Measurements from ENCODE around the gene NOD1.
"Not testable (repeated sequence)": the region's sequence is repeated elsewhere in the genome, so short reads cannot be mapped to it uniquely, and the experiment has no call there.

The NOD1 gene

DNA sequence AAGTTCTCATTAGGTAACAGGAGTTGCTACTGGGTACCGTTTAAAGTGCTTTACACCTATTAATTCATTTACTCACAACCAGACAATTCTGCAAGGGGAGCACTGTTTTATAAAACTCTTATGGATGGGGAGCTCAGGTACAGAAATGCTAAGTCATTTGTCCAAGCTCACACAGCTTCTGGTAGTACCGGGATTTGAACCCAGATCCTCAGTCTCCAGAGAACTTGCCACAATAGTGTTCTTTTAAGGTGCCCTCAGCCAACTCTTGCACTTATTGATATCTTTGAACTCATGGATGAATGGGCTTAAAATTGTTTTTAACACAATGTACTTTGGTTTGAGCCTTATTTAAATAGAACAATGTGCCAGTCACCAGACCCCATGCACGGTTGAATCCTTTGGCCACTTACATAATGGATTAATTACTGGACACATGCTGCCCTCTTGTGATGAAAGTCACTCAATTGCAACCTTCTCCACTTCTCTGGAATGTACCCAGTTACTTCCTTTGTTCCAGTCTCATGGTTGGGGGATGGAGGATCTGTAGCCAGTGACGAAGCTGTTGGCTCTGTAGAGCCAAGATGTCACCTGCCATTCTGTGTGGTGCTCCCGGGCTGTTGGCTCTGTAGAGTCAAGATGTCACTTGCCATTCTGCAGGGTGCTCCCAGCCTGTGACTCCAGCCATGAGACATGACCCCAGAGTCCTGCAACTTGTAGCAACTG is 65.6 kb downstream of the NOD1 start:
- peak; percentile 88 for DNase-seq (ENCODE audit: low read depth)

- no peak for DNase-seq (ENCODE audit: low read depth)
Measured at GRCh38 chr7:30411897-30412296, 66.7 kb downstream of the NOD1 start.

GRCh38 chr7:30411173-30411572 is 67.4 kb downstream of the NOD1 start:
- no peak for DNase-seq (ENCODE audit: low read depth)

GRCh38 chr7:30406664-30407425 is 71.7 kb downstream of the NOD1 start:
- peak; percentile 34 for DNase-seq (ENCODE audit: low read depth)

DNA sequence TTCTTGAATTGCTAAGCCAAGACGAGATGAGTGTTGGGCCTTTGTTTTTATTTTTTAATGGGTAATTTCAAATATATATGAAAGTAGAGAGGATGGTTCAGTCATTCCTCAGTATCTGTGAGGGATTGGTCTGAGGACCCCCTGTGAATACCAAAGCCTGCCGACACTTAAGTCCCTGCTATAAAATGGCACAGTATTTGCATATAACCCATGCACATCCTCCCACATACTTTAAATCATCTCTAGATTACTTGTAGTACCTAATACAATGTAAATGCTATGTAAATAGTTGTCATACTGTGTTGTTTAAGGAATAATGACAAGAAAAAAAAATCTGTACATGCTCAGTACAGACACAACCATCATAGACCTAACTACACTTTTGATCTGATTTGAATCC is 73.4 kb downstream of the NOD1 start:
- no peak for DNase-seq (ENCODE audit: low read depth)

- no peak for DNase-seq (ENCODE audit: low read depth)
Measured at GRCh38 chr7:30403477-30403876, 75.1 kb downstream of the NOD1 start.

DNA sequence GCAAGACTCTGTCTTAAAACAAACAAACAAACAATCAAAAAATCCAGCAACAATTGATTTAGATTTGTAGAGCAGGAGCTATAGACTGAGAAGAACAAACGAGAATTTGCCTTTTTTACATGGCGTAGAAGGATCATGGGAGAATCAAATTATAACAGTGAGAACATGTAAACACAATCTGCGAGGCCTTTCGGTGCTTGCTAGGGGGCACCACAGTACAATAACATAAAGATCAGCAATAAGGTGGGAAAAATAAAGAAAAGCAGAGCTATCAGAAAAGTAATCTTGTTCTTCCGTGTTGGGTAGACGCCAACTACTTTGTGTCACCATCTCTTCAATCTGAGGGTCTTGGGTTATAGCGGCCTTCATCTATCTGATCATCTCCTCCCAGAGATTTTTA is 82.2 kb downstream of the NOD1 start:
- DNase-seq (ENCODE audit: low read depth), result no peak

GRCh38 chr7:30395676-30396075 is 82.9 kb downstream of the NOD1 start:
- DNase-seq (ENCODE audit: low read depth), result no peak

DNA sequence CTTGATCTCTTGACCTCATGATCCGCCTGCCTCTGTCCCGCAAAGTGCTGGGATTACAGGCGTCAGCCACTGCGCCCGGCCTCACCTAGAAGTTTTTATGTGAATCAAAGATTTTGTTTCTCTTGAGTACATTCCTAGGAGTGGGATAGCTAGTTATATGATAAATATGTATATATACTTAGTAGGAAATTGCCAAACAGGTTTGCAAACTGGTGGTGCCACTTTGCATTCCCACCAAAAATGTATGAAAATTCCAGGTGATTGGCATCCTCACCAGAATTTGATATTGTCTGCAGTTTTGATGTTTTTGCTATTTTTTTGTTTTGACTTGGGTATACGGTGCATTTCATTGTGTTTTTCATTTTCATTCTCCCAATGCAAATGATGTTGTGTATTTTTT is 86.8 kb downstream of the NOD1 start:
- no peak for DNase-seq (ENCODE audit: low read depth)

DNA sequence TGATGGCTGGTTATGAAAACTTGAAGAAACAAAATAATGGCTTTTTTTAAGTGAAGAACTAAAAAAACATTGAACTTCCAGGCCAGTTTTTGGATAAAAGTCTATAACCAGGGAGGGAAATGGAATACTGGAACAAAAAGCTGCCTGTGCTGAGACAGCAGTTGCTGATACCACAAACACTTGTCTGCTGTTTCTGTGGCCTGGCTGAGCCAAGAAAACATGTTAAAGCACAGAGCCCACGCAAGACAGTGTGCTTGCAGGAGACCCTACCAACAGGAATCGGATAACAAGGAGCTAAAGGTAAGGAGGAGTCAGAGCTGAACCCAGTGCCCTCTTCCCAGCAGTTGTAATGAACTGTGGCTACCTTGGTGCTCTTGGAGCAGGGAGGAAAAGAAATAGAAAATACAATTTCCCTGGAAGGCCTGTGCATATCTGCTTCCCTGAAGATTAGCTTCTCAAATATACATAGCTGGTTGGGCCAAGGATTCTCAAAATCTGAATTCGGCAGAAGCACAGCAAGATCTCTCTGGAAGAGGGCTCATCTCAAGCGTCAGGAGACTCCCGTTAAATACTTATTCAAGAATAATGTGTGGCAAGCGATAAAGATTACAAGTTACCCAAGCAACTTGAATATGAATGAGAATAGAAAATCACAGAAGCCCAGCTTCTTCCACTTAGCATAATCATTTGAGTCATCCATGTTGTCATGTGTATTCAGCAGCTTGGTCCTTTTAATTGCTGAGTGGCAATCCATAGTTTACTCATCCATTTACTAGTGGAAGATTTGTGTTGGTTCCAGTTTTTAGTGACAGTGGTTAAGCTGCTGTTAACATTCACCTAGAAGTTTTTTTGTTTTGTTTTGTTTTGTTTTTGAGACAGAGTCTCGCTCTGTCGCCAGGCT is 87.6 kb downstream of the NOD1 start:
- DNase-seq (ENCODE audit: low read depth), result no peak

DNA sequence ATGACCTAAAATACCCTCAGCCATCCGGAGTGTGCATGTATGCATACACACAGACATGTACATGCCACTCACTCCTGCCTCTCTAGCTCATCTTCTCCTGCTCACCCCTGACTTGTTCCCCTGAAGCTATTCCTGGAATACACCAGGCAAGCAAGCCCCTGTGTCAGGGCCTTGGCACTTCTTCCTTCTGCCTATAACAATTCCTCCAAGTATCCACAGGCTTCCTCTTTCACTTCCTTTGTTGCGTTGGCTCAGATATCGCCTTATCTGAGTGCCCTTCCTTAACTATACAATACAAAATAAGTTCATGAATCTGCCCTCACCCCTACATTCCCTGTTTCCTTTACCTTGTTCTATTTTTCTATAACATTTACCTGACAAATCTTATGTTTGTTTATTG is 88.8 kb downstream of the NOD1 start:
- no peak for DNase-seq (ENCODE audit: low read depth)

- no peak for DNase-seq (ENCODE audit: low read depth)
Measured at GRCh38 chr7:30382607-30383006, 96.0 kb downstream of the NOD1 start.

DNA sequence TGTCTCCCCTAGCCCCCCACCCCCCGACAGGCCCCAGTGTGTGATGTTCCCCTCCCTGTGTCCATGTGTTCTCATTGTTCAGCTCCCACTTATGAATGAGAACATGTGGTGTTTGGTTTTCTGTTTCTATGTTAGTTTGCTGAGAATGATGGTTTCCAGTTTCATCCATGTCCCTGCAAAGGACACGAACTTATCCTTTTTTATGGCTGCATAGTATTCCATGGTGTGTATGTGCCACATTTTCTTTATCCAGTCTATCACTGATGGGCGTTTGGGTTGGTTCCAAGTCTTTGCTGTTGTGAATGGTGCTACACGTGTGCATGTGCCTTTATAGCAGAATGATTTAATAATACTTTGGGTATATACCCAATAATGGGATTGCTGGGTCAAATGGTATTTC is 97.8 kb downstream of the NOD1 start:
- DNase-seq (ENCODE audit: low read depth), result not testable (repeated sequence)

DNA sequence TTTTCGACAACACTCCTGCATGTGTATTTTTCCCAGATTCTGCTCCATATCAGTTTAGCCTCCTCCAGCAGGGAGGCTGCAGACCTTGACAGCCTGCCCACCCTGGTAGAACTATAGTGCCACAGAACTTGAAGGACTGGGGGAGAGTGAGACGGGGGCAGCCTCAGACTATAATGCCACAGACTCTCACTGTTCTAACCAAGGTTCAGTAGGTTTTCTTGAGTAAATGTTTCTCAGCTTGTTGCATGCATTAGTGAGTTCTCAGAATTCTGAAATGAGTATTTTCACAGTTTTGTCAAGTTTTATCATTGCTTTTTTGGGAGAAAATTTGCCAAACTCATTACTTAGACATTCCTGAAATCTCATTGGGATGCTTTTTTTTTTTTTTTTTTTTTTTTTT is 98.3 kb downstream of the NOD1 start:
- DNase-seq (ENCODE audit: low read depth), result no peak

DNA sequence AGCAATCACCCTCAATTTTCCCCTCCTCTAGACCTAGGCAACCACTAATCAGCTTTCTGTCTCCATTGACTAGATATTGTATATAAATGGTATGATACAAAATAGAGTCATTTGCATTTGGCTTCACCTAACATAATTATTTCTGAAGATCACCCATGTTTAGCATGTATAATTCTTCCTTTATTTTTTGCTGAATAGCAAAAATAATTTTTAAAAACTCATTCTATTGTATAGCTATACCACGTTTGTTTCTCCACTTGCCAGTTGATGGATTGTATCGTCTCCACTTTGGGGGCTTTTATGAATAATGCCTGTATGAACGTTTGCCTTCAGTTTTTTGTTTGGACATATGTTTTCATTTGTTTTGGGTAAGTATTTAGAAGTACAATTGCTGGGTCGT is 98.8 kb downstream of the NOD1 start:
- no peak for DNase-seq (ENCODE audit: low read depth)

- DNase-seq (ENCODE audit: low read depth), result peak; percentile 56
Measured at GRCh38 chr7:30379131-30379530, 99.5 kb downstream of the NOD1 start.

DNA sequence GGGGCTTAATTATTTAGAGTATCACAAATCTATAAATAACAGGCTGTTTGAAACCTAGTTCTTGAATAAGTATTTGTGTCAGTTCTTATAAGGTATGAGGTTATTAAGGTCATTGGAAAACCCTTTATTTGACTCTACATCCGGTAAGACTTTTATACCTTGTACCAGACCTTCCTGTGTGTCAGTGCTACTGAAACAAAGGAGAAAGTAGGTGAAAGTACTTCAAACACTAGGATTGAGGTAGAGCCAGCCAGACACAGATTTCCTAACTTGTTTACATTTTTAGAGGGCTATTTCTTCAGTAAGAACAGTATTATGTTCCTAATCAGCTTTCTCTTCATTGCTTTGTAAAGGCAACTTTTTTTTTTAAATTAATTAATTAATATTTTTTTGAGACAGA is 100.3 kb downstream of the NOD1 start:
- DNase-seq (ENCODE audit: low read depth), result no peak
